NOMO-1 treated with DMSO at 0.1 percent for 48 hours (cell line): ENCODE measurements around the gene JAGN1.
"Not testable (repeated sequence)": the region's sequence is repeated elsewhere in the genome, so short reads cannot be mapped to it uniquely, and the experiment has no call there.

ENCODE experiments used
- DNase-seq: peaks from one replicate; lab custom pipeline; 2025; ENCODE audit not compliant: unreplicated experiment; lab: John Stamatoyannopoulos, UW

JAGN1 gene

GRCh38 chr3:9897408-9898372, 7.3 kb downstream of the JAGN1 start:
- DNase-seq, result no peak

GRCh38 chr3:9898467-9899241, 8.2 kb downstream of the JAGN1 start:
- no peak for DNase-seq

GRCh38 chr3:9899289-9899791, 8.9 kb downstream of the JAGN1 start:
- no peak for DNase-seq

- DNase-seq, result not testable (repeated sequence)
Measured at GRCh38 chr3:9900965-9901415, 10.6 kb downstream of the JAGN1 start.

- DNase-seq, result no peak
Measured at GRCh38 chr3:9901967-9902366, 11.6 kb downstream of the JAGN1 start.

GRCh38 chr3:9902372-9903237, 12.2 kb downstream of the JAGN1 start, which contains the start of gene IL17RE:
Gene IL17RE, plus strand, starts transcription at chr3:9902848. Its CDS starts 85 bp downstream, at chr3:9902933.
- no peak for DNase-seq

GRCh38 chr3:9903238-9903624, 12.8 kb downstream of the JAGN1 start:
- no peak for DNase-seq

GRCh38 chr3:9903904-9904303, 13.5 kb downstream of the JAGN1 start:
- no peak for DNase-seq

- no peak for DNase-seq
Measured at GRCh38 chr3:9906480-9906879, 16.1 kb downstream of the JAGN1 start.

- no peak for DNase-seq
Measured at GRCh38 chr3:9908286-9908685, 17.9 kb downstream of the JAGN1 start.

GRCh38 chr3:9909221-9910013, 19.0 kb downstream of the JAGN1 start:
- DNase-seq, result no peak

GRCh38 chr3:9911863-9912262, 21.5 kb downstream of the JAGN1 start:
- DNase-seq, result no peak

- DNase-seq, result peak; percentile 27
Measured at GRCh38 chr3:9912294-9912935, 22.0 kb downstream of the JAGN1 start.

GRCh38 chr3:9913601-9914000, 23.2 kb downstream of the JAGN1 start:
- DNase-seq, result no peak

- no peak for DNase-seq
Measured at GRCh38 chr3:9914011-9914410, 23.6 kb downstream of the JAGN1 start.

- DNase-seq, result no peak
Measured at GRCh38 chr3:9914559-9915253, 24.3 kb downstream of the JAGN1 start.

- peak; percentile 39 for DNase-seq
Measured at GRCh38 chr3:9915254-9916141, 25.1 kb downstream of the JAGN1 start.

- no peak for DNase-seq
Measured at GRCh38 chr3:9916346-9916733, 25.9 kb downstream of the JAGN1 start.
